Karpas-422 (cell line): ENCODE measurements around the gene WDTC1. TPM values are rescaled to one million over a fixed set of nuclear protein-coding genes. Genes with fewer than 3 reads are reported as not detected.

Source experiments
- DNase-seq: peaks from one replicate; pipeline ENCODE4 v3.0.0-alpha.2; 2015
- H2AFZ ChIP-seq: fragments of 200-600 bp; sonication (generic); 2 replicates; pipeline ENCODE4 v1.6.1; 2014; ENCODE audit warnings: antibody characterized with exemption, low read length, mixed read lengths
- H3K27ac ChIP-seq: fragments of 200-600 bp; sonication (generic); 2 replicates; pipeline ENCODE4 v1.5.1; 2014; ENCODE audit warnings: mild to moderate bottlenecking, low read length, moderate library complexity
- H3K27me3 ChIP-seq: fragments of 200-600 bp; sonication (generic); 2 replicates; pipeline ENCODE4 v1.6.1; 2014; ENCODE audit warnings: low read length, mixed read lengths
- H3K36me3 ChIP-seq: fragments of 200-600 bp; sonication (generic); 2 replicates; pipeline ENCODE4 v1.6.1; 2014; ENCODE audit warnings: low read length, mixed read lengths; ENCODE audit not compliant: insufficient read depth
- H3K4me1 ChIP-seq: fragments of 200-600 bp; sonication (generic); 2 replicates; pipeline ENCODE4 v1.6.1; 2014; ENCODE audit warnings: mild to moderate bottlenecking, low read length, mixed read lengths
- H3K4me2 ChIP-seq: fragments of 200-600 bp; sonication (generic); 2 replicates; pipeline ENCODE4 v1.6.1; 2014; ENCODE audit warnings: low read length, low read depth, mild to moderate bottlenecking; ENCODE audit not compliant: poor library complexity, severe bottlenecking
- H3K4me3 ChIP-seq: fragments of 200-600 bp; sonication (generic); 2 replicates; pipeline ENCODE4 v1.5.1; 2014; ENCODE audit warnings: mild to moderate bottlenecking, antibody characterized with exemption, low read length, mixed read lengths
- H3K79me2 ChIP-seq: fragments of 200-600 bp; sonication (generic); 2 replicates; pipeline ENCODE4 v1.6.1; 2014; ENCODE audit warnings: mild to moderate bottlenecking, low read length, mixed read lengths
- H3K9ac ChIP-seq: fragments of 200-600 bp; sonication (generic); 2 replicates; pipeline ENCODE4 v1.6.0; 2014; ENCODE audit warnings: low read length
- H3K9me2 ChIP-seq: fragments of 200-600 bp; sonication (generic), shearing (Covaris generic); replicated peaks from 2 replicates; pipeline ENCODE4 v1.6.0; 2014; ENCODE audit warnings: mild to moderate bottlenecking, low read length, moderate library complexity; ENCODE audit not compliant: insufficient read depth
- H3K9me3 ChIP-seq: fragments of 300-700, 200-600 bp; sonication (generic); 2 replicates; pipeline ENCODE4 v1.6.1; 2014; ENCODE audit warnings: low read length, mixed read lengths
- H4K20me1 ChIP-seq: fragments of 200-600 bp; sonication (generic); 2 replicates; pipeline ENCODE4 v1.6.1; 2014; ENCODE audit warnings: mild to moderate bottlenecking, antibody characterized with exemption, low read length, low read depth; ENCODE audit not compliant: insufficient read depth
- total RNA-seq: library from RNA; depleted of rRNA; stranded (reverse); fragments of >200 nt; shearing (Covaris generic); gene quantifications from 2 replicates; pipeline ENCODE4 v1.2.3, GENCODE V29; 2014; ENCODE audit warnings: low replicate concordance

The WDTC1 gene
- total RNA-seq, 1 experiment from 2014 or later = 37.0 TPM

GRCh38 chr1:27349784-27350662, 115.6 kb downstream of the WDTC1 start:
- Histone ChIP-seq H2AFZ (peak overlapping the region; percentile 65; the same call in 1 of the 2 replicates), H3K9ac (no peak overlapping the region), H3K27ac (no peak overlapping the region), H3K9me2 (no peaks in the 10 kb centered on the region), H3K4me2 (peak overlapping the region; percentile 92), H3K9me3 (no peaks in the 10 kb centered on the region), H3K36me3 (no peaks in the 10 kb centered on the region), H3K27me3 (no peaks in the 10 kb centered on the region), H3K79me2 (no peaks in the 10 kb centered on the region), H4K20me1 (no peaks in the 10 kb centered on the region), H3K4me3 (no peak overlapping the region), H3K4me1 (peaks cover 10% of the 10 kb centered on the region)
- DNase-seq = no peak

DNA sequence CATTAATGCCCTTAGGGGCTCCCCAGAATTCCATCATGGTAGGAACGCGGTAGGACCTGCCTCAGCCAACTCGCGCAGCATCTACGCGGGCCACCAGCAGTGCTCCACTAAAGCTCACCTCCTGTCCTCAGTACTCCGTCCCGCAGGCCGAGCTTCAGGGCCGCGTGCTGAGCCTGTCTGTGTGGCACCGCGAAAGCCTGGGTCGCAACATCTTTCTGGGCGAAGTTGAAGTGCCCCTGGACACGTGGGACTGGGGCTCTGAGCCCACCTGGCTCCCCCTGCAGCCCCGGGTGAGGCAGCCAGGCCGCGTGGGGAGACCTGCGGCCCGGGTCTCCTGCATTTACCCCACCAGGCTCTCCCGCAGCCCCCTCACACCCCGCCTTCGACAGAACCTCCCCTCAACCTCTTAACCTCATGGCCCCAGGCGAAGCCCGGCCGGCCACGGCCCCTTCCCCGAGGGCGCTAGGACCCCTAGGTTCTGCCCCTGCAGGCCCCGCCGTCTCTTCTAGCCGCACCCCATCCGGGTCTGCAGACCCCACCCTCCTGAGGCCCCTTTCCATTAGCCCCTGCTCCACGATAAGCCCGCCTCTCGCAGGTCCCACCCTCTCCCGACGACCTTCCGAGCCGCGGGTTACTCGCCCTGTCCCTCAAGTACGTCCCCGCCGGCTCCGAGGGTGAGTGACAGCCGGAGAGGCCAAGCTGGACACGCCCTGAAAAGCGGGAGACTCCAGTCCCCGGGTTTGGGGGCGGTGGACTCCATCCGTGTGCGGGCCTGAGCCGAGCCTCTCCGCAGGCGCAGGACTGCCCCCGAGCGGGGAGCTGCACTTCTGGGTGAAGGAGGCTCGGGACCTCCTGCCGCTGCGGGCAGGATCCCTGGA, 116.5 kb downstream of the WDTC1 start:
- no peaks in the 10 kb centered on the region for H3K36me3 ChIP-seq

DNA sequence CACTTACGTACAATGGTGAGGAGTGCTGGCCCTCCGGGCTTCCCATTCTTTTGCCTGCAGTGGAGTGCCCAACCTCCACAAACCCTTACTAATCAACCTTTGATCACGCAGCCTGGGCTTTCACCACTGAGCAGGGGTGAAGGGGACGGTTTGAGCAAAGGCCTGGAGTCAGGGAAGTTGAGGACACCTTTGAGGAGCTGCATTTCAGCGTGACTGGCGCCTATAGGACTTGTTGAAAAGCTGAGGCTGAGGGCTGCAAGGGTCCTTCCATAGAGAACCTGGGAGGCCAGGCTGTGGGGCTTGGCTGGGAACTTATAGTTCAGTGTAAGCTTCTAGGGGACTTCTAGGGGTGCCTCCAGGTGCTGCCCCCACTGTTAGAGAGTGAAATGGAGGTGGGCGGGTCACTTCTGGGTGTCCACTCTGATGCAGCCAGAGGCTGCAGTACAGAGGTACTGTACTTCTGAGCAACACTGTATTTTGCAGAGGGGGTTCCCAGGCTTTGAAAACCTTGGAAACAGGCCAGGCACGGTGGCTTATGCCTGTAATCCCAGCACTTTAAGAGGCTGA, 117.2 kb downstream of the WDTC1 start:
- Histone ChIP-seq H3K9ac (no peak overlapping the region), H3K79me2 (no peaks in the 10 kb centered on the region), H3K4me2 (no peak overlapping the region)

More for the DNA sequence above, 116.5 kb downstream of the WDTC1 start:
- Histone ChIP-seq H3K4me3 (no peak overlapping the region), H3K4me1 (peaks cover 10% of the 10 kb centered on the region), H3K4me2 (no peak overlapping the region), H3K9ac (no peak overlapping the region), H3K27me3 (no peaks in the 10 kb centered on the region), H3K9me3 (no peaks in the 10 kb centered on the region), H4K20me1 (no peaks in the 10 kb centered on the region), H3K9me2 (no peaks in the 10 kb centered on the region), H2AFZ (no peak overlapping the region), H3K79me2 (no peaks in the 10 kb centered on the region), H3K27ac (no peak overlapping the region)
- DNase-seq = no peak

DNA sequence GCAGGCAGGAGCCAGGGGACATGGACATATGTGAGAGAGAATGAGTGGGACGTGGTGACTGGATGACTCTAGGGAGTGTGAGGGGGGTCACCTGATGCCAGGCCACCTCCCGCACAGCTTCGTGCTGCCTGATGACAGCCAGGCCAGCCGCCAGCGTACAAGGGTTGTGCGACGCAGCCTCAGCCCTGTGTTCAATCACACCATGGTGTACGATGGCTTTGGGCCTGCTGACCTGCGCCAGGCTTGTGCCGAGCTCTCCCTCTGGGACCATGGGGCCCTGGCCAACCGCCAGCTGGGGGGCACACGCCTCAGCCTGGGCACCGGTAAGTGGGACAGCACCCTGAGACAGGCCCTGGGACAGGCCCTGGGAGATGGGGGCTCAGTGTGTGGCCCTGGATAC, 118.7 kb downstream of the WDTC1 start:
- Histone ChIP-seq H3K9me3 (no peaks in the 10 kb centered on the region), H3K9ac (no peak overlapping the region), H3K36me3 (no peaks in the 10 kb centered on the region), H3K9me2 (no peaks in the 10 kb centered on the region), H4K20me1 (no peaks in the 10 kb centered on the region), H3K4me3 (no peak overlapping the region), H3K27ac (no peak overlapping the region), H2AFZ (no peak overlapping the region), H3K79me2 (no peaks in the 10 kb centered on the region), H3K4me1 (peaks cover 23% of the 10 kb centered on the region), H3K4me2 (no peak overlapping the region), H3K27me3 (no peaks in the 10 kb centered on the region)
- no peak for DNase-seq

More for the DNA sequence above, 117.2 kb downstream of the WDTC1 start:
- H3K4me3 ChIP-seq = no peak overlapping the region
- no peak overlapping the region for H2AFZ ChIP-seq
- no peak overlapping the region for H3K27ac ChIP-seq
- no peaks in the 10 kb centered on the region for H3K9me2 ChIP-seq
- peaks cover 15% of the 10 kb centered on the region for H3K4me1 ChIP-seq
- H3K36me3 ChIP-seq = no peaks in the 10 kb centered on the region
- no peaks in the 10 kb centered on the region for H3K27me3 ChIP-seq
- no peaks in the 10 kb centered on the region for H4K20me1 ChIP-seq
- DNase-seq = no peak
- no peaks in the 10 kb centered on the region for H3K9me3 ChIP-seq

- Histone ChIP-seq H3K4me2 (no peak overlapping the region), H2AFZ (no peak overlapping the region), H3K27ac (no peak overlapping the region), H3K27me3 (no peaks in the 10 kb centered on the region), H3K4me1 (peaks cover 23% of the 10 kb centered on the region), H4K20me1 (no peaks in the 10 kb centered on the region), H3K9me3 (no peaks in the 10 kb centered on the region), H3K9me2 (no peaks in the 10 kb centered on the region), H3K79me2 (no peaks in the 10 kb centered on the region), H3K9ac (no peak overlapping the region), H3K4me3 (no peak overlapping the region), H3K36me3 (no peaks in the 10 kb centered on the region)
- DNase-seq = no peak
Observed at GRCh38 chr1:27353629-27354028, 119.2 kb downstream of the WDTC1 start.

GRCh38 chr1:27355683-27356082, 121.3 kb downstream of the WDTC1 start:
- H3K79me2 ChIP-seq = no peaks in the 10 kb centered on the region
- H3K9ac ChIP-seq = no peak overlapping the region
- H3K4me1 ChIP-seq = peaks cover 13% of the 10 kb centered on the region
- H3K4me3 ChIP-seq = no peak overlapping the region
- no peaks in the 10 kb centered on the region for H3K9me3 ChIP-seq
- H2AFZ ChIP-seq = no peak overlapping the region
- H3K36me3 ChIP-seq = no peaks in the 10 kb centered on the region
- H3K27ac ChIP-seq = no peak overlapping the region
- H3K9me2 ChIP-seq = no peaks in the 10 kb centered on the region
- H3K27me3 ChIP-seq = no peaks in the 10 kb centered on the region
- H4K20me1 ChIP-seq = no peaks in the 10 kb centered on the region
- no peak overlapping the region for H3K4me2 ChIP-seq
- no peak for DNase-seq

DNA sequence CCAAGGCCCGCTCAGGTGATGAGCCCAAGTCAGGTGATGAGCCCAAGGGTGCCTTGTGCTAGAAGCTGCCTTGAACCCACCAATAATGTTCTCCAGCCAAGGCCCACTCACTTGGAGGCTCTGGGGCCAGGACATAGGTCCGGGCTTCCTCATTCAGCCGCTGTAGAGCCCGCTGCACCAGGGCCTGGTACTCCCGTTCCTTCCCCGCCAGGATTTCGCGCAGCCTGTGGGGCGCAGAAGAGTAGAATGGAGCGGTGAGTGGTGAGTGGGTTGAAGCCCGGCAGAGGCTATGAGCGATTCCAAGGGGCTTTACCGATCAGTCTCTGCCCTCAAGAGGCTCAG, 121.8 kb downstream of the WDTC1 start:
- Histone ChIP-seq H3K79me2 (no peaks in the 10 kb centered on the region), H3K27me3 (no peaks in the 10 kb centered on the region), H3K9me2 (no peaks in the 10 kb centered on the region), H3K9ac (peak overlapping the region; percentile 65), H3K4me1 (peaks cover 13% of the 10 kb centered on the region), H4K20me1 (no peaks in the 10 kb centered on the region), H3K27ac (no peak overlapping the region), H3K4me3 (peak overlapping the region; percentile 58; the same call in 1 of the 2 replicates), H3K36me3 (no peaks in the 10 kb centered on the region), H2AFZ (0 out of 2 replicates have a peak overlapping the region, but pooled peaks have one; percentile 22), H3K9me3 (no peaks in the 10 kb centered on the region), H3K4me2 (peak overlapping the region; percentile 64)
- no peak for DNase-seq
